ENCODE data around the gene NANOG.
"Not testable (repeated sequence)": the region's sequence is repeated elsewhere in the genome, so short reads cannot be mapped to it uniquely, and the experiment has no call there.

NANOG gene

GRCh38 chr12:7788884-7789528, at the start of gene NANOG:
Gene NANOG, plus strand, starts transcription at chr12:7789402. Its CDS starts 213 bp downstream, at chr12:7789615.
- DNase-seq (ENCODE audit: low read depth); H3K4me3 ChIP-seq (ENCODE audit: low read depth, low read length): not testable (repeated sequence)

GRCh38 chr12:7747246-7747645, 42.0 kb upstream of the NANOG start, which contains the start of gene CLEC4C:
Gene CLEC4C, minus strand, starts transcription at chr12:7747375. Its CDS starts 27 bp downstream, at chr12:7747348.
- no peak within 1 kb of the TSS for H3K4me3 ChIP-seq (ENCODE audit: low read depth, low read length)
- no peak for TF ChIP-seq CTCF (IDR thresholded peaks at IDR 0.05; ENCODE audit: control insufficient read depth, extremely low read depth, insufficient read depth)
- no peak for DNase-seq (ENCODE audit: low read depth)

- no peak for DNase-seq (ENCODE audit: low read depth)
- no peak for TF ChIP-seq CTCF (IDR thresholded peaks at IDR 0.05; ENCODE audit: control insufficient read depth, extremely low read depth, insufficient read depth)
- H3K4me3 ChIP-seq (ENCODE audit: low read depth, low read length), result no peak overlapping the region
Observed at GRCh38 chr12:7748852-7749251, 40.4 kb upstream of the NANOG start.

- no peak for TF ChIP-seq CTCF (IDR thresholded peaks at IDR 0.05; ENCODE audit: control insufficient read depth, extremely low read depth, insufficient read depth)
- H3K4me3 ChIP-seq (ENCODE audit: low read depth, low read length), result no peak overlapping the region
- no peak for DNase-seq (ENCODE audit: low read depth)
Observed at GRCh38 chr12:7749442-7749841, 39.8 kb upstream of the NANOG start.

GRCh38 chr12:7750350-7750749, 38.9 kb upstream of the NANOG start:
- no peak for DNase-seq (ENCODE audit: low read depth)
- no peak overlapping the region for H3K4me3 ChIP-seq (ENCODE audit: low read depth, low read length)
- no peak for TF ChIP-seq CTCF (IDR thresholded peaks at IDR 0.05; ENCODE audit: control insufficient read depth, extremely low read depth, insufficient read depth)

GRCh38 chr12:7751394-7751793, 37.8 kb upstream of the NANOG start:
- DNase-seq (ENCODE audit: low read depth), result no peak
- no peak overlapping the region for H3K4me3 ChIP-seq (ENCODE audit: low read depth, low read length)
- TF ChIP-seq CTCF (IDR thresholded peaks at IDR 0.05; ENCODE audit: control insufficient read depth, extremely low read depth, insufficient read depth), result no peak

GRCh38 chr12:7751941-7752922, 37.0 kb upstream of the NANOG start:
- H3K4me3 ChIP-seq (ENCODE audit: low read depth, low read length); DNase-seq (ENCODE audit: low read depth): not testable (repeated sequence)

GRCh38 chr12:7755668-7756067, 33.5 kb upstream of the NANOG start:
- not testable (repeated sequence) for H3K4me3 ChIP-seq (ENCODE audit: low read depth, low read length); DNase-seq (ENCODE audit: low read depth)
